Cerebellar cortex (tissue), 1 donor: ENCODE results near the gene GADD45G.

ENCODE experiments used
- DNase-seq: peaks from one replicate; pipeline ENCODE4 v3.0.0-alpha.2; 2015; ENCODE audit warnings: low spot score

Gene GADD45G

DNA sequence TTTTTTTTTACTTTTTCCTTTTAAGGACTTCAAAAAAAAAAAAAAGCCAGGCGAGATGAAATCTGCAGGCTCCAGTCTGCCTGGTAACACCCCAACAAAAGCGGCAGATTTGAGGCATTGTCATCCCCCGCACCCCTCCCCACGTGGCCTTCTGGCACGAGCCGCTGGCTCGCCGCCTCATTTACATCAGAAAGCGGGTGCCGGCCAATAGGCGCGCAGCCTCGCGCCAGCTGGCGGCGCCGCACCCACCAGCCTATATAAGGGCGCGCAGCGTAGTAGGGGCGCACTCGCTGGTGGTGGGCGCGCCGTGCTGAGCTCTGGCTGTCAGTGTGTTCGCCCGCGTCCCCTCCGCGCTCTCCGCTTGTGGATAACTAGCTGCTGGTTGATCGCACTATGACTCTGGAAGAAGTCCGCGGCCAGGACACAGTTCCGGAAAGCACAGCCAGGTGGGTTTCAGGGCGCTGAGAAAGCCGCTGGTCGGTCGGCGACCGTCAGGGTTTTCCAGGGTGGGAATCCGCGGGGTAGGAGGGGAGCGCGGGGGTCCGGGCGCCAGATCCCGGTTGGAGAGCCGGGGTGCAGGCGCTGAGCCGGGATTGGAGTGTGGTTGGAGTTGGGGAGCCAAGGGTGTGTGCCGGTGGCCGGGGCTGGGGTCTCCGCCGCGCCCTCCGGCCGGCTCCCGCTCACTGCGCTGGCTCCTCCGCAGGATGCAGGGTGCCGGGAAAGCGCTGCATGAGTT is at the start of gene GADD45G:
TSS of gene GADD45G (plus strand) at position 284 of the 736 bp plus-strand sequence. CDS start at position 394, 110 bp downstream.
- peak; percentile 92 for DNase-seq

DNA sequence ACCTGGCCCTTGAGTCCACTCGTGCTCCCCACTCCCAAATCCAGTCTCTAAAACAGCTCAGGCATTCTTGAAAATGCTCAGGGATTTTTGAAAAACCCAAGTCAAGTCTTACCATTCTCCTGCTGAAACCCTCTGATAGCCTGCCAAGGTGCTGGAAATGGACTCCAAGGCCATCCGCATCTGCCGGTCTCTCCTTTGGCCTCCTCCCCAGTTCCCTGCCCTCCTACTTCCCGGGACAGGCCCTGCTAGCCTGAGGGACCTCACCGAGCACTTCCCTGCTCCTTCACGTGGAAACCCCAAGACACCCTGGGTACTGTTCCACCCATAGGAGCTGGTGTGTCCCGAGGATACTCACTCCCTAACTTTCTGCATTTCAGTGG is 49.8 kb upstream of the GADD45G start:
- DNase-seq: no peak

DNA sequence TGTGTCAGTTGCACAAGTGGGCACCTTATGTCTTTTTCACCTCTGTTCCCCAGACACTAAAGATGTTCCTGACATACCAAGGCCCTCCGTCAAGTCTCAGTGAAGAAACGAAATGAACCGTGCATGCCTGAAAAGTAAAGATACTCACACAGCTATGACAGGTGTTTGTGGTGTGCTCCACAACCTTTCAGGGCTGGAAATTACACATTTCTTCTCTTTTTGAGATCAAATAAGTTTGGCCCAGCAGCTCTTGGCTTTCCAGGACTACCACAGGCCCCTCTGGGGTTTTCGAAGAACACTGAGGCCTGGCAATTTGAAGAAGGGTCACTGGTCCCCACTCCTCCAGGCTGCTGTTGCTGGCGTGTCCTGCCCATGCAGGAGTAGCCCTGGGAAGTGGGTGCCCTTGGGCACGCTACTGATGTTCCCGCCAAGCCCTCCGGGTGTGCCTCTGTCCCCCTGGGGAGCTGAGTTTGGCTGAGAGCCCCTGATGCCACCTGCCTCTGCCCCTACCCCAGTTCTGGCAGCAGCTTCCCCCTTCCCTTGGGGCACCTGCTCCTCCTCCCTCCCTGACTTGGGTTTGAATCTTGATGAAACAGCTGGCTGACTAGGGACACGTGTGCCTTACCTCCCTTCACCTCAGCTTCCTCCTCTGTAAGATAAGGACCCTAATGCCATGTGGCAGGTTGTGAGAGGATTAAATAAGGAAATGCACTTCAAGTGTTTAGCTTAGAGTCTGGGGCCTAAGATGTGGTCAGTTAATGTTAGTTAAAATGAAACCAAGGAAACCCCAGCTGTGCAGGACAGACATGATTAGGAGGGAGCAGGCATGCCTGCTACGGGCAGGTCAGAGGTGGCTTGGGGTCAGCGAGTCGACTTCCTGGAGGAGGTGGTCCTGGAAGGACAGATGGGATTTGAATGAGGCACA is 49.1 kb upstream of the GADD45G start:
- no peak for DNase-seq

DNA sequence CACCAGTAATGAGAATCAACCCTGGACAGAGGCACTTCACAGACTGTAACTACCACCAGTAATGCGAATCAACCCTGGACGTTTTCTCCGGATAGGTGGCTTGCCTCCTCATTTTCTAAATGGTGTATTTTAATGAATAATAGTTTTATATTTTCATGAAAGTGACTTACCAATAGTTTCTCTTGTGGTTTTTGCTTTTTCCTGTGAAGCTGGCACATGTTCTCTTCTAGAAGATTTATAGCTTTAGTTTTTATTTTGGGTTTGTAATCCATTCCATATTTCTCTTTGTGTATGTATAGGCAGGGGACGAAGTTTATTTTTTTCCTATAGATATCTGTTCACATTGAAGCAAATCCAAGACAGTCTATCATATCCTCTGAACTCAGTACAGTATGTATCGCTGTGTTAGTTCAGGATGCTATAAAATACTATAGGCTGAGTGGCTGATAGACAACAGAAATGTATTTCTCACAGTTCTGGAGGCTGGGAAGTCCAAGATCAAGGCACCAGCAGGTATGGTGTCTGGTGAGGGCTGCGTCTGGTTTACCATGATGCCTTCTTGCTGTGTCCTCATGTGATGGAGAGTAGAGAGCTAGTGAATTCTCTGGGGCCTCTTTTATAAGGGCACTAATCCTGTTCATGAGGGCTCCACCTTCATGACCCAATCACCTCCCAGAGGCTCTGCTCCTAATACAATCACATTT is 46.5 kb upstream of the GADD45G start:
- DNase-seq: no peak

DNA sequence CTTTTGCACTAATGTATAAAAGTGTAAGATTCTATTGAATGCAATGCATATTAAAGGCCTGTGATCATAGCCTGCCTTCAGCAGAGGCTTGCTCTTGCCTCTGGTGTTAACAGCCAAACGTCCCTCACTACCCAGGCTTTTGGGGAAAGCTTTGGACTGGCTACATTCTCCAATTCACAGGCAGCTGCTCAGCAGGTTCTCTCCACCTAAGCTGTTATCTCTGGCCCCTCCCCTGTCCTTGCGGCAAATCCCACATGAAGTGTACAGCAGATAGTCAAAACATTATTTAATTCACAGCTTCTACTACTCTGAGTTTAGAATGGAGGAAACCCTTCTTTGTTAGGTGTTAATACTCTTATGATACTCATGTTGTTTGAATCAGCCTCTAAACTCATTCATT is 45.9 kb upstream of the GADD45G start:
- no peak for DNase-seq

DNA sequence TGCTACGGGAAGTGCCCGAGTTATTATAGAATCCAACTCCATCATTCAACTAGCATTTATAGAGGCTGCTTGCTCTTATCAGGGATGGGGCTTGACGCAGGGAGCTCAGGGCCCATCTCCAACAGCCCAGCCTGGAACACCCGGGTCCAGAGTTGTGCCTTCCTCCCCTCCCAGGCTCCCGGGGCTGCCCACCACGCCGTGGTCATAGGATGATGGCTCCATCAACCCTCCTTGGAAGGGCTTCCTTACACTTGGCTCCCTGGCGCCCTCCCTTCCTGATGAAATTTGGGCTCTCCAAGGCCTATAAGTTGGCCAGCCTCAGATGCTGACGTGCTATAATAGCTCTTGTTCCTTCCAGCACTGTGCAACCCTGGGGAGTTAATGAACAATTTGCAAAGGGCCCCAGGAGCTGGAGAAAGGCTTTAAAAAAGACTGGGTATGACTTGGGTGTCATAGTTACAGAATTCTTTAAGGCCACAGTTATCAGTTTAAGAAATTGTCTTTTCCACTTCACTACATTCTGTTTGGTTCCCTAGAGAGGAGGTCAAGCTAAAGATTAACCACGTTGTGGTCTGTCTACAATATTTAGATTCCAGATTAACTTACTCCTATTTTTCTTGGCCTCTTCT is 42.5 kb upstream of the GADD45G start:
- DNase-seq: no peak

- DNase-seq: no peak
Observed at GRCh38 chr9:89563571-89564345, 41.1 kb upstream of the GADD45G start.

GRCh38 chr9:89564346-89564878 is 40.4 kb upstream of the GADD45G start:
- DNase-seq: peak; percentile 11

DNA sequence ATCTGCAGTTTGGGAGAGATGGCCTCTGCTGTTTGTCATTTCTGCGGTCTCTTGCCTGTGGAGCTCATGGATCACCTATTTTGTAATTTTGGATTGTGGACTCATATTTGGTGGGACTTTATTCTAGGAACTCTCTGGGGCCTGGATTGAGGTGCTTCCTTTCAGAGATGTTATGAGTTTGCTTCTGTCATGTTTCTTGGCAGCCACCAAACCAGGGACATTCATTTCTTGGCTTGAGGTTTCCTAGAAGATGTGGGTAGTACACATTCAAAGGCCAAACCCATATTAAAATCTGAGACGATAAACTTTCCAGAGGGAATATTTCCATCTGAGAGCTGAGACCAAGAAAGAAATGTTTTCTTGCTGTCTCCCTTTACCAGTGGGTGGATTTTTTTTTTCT is 37.2 kb upstream of the GADD45G start:
- DNase-seq: no peak

DNA sequence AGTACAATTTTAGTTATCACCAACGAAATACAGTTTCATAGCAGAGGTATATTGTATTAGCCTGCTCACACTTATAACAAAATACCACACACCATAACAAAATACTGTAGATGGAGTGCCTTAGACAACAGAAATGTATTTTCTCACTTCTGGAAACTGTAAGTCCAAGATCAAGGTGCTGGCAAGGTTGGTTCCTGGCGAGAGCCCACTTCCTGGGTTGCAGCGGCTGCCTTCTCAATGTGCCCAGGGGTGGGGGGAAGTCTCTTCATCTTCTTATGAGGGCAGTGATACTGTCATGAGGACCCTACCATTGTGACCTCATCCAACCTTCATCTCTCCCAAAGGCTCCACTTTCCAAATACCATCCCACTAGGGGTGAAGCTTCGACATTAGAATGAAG is 30.5 kb upstream of the GADD45G start:
- DNase-seq: no peak

- DNase-seq: peak; percentile 49
Observed at GRCh38 chr9:89576404-89576839, 28.4 kb upstream of the GADD45G start.

DNA sequence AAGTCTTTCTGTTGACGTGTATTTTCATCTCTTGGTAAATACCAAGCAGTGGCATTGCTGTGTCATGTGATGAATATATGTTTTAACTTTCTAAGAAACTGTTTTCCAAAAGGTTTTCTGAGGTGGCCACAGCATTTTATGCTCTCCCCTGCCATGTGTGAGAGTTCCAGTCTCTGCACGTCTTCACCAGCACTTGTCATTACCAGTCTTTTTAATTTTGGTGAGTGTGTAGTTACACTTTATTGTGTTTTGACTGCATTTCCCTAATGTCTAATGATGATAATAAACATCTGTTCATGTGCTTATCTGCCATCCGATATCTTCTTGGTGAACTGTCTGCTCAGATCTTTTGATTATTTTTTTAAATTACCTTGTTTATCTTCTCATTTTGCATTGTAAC is 27.4 kb upstream of the GADD45G start:
- no peak for DNase-seq

GRCh38 chr9:89579741-89580385 is 24.9 kb upstream of the GADD45G start:
- DNase-seq: no peak

DNA sequence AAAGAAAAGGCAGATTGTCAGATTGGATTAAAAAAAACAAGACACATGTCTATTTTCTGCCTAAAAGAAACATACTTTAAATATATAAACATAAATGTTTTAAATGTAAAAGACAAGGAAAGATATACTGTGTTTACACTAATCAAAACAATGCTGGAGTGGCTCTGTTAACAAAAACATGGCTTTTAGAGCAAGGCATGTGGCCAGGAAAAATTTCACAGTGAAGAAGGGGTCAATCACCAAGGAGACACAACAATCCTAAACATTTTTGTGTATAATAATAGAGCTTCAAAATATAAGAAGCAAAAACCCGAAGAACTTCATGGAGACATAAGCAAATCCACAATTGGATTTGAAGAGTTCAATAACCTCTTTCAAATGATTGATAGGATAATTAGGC is 18.5 kb upstream of the GADD45G start:
- no peak for DNase-seq

- no peak for DNase-seq
Observed at GRCh38 chr9:89588271-89588879, 16.4 kb upstream of the GADD45G start.

- no peak for DNase-seq
Observed at GRCh38 chr9:89590415-89590814, 14.4 kb upstream of the GADD45G start.

DNA sequence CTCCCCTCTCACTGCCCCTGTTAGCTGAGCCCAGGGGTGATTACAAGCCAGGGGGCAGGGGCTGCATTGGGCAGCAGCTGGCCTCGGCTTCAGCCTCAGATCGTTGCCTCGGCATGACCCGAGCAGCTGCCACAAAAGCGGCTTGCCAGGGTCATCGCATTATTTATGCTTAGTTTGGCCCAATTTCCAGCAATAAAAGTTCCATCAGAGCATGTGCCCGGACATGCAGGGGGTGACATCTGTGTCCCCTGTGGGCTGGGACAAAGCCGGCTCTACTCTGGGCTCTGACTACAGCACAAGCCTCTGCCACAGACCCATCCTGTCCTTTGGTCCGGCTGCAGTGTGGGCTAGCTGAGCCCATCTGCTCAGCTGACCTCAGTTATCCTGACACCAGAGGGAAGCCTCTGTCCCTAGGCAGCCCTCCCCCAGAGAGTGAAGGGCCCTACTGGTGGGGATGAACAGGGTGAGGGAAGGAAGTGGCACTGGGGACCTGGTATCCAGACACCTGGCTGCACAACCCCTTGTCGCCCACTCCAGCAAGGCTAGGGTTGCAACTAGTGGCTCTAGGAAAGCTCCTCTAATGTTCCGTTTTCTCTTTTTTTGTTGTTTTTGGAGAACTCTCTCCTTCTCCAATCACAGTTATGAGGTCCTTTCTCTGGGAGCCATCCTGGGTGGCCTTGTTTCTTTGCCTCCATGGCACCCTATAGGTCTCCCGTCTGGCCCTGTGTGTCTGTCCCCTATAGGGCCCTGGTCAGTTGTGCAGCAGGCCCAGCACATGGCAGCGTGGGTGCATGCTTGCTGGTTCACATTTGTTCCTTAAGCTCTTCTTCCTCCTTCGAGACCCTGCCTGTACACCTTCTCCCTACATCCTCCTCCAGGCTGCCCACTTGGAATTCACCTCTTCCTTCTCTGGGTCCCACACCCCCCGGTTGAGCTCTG is 13.3 kb upstream of the GADD45G start:
- no peak for DNase-seq

DNA sequence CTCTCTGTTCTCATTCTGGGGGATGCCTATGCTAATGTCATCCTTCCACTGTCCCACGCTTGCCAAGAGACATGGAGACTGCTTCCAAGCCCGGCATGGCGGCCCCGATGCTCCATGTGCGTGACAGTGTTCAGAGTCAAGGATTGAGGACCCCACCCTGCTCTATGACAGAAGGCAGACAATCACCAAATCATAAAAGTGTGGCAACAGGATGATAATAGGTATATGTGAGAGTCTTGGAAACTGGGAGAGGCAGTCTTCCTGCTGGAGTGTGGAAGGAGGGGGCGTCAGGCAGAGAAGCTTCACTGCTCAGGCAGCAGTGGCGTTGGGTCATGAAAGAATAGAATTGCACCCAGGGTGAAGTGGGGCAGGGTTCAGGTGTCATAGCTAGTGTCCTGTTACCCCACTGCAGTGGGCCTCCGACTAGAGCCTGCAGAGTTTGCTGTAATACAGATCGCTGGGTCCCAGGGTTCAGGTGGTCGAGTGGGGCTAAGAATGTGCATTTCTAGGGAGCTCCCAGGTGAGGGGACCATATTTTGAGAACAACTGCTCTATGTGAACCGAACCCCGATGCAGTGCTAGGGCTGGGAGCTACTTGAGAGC is 12.5 kb upstream of the GADD45G start:
- DNase-seq: no peak
